Thoracic aorta (tissue), 2 donors: ENCODE measurements around the gene BRPF3. TPM values are rescaled to one million over a fixed set of nuclear protein-coding genes. Genes with fewer than 3 reads are reported as not detected.

Experiments
- ATAC-seq: fragments of 150-250 bp; one replicate; pipeline ENCODE4 v1.8.0; 2017; ENCODE audit warnings: low read depth; ENCODE audit not compliant: insufficient number of reproducible peaks, low FRiP score
- DNase-seq: peaks from one replicate; pipeline ENCODE4 v3.0.0-alpha.2; 2020; ENCODE audit warnings: low spot score
- H3K27ac ChIP-seq, 2 donors: fragments of 200-600 bp; sonication (generic); 1 replicate in 1 of 2; 2 replicates in 1 of 2; pipeline ENCODE4 v1.5.1; 2016; ENCODE audit warnings: mild to moderate bottlenecking in 2 of 2, moderate library complexity in 2 of 2
- H3K27me3 ChIP-seq: fragments of 200-600 bp; sonication (generic); replicated peaks from 2 replicates; pipeline ENCODE4 v1.6.0; 2016; ENCODE audit warnings: mild to moderate bottlenecking; ENCODE audit not compliant: insufficient read depth
- H3K36me3 ChIP-seq: fragments of 200-600 bp; sonication (generic); one replicate; pipeline ENCODE4 v1.5.1; 2016
- H3K4me1 ChIP-seq, 2 donors: fragments of 200-600 bp; sonication (generic); 1 replicate in 1 of 2; 2 replicates in 1 of 2; pipeline versions ENCODE4 v1.5.1 to v1.6.0; 2016; ENCODE audit warnings: low read depth in 2 of 2, mild to moderate bottlenecking in 1 of 2; ENCODE audit not compliant: control insufficient read depth in 1 of 2
- H3K4me3 ChIP-seq: fragments of 200-600 bp; sonication (generic); 2 replicates; pipeline ENCODE4 v1.5.1; 2016; ENCODE audit warnings: mild to moderate bottlenecking
- H3K9me3 ChIP-seq: fragments of 200-600 bp; sonication (generic); 2 replicates; pipeline ENCODE4 v1.5.1; 2016
- CTCF ChIP-seq: fragments of 200-600 bp; sonication (generic); IDR thresholded peaks from one replicate; pipeline ENCODE4 v1.5.1; 2019; ENCODE audit warnings: antibody characterized with exemption
- total RNA-seq, 2 donors: library from RNA; depleted of rRNA; stranded (reverse); fragments of >200 nt; gene quantifications; one replicate each; pipeline versions ENCODE4 v1.1.0 to v1.2.3, GENCODE V29; 2016

Gene BRPF3
- total RNA-seq, 2 donors from 2014 or later, result 23.2 to 29.2 TPM

- no peak for DNase-seq
Observed at GRCh38 chr6:36177166-36177565, 19.4 kb upstream of the BRPF3 start.

DNA sequence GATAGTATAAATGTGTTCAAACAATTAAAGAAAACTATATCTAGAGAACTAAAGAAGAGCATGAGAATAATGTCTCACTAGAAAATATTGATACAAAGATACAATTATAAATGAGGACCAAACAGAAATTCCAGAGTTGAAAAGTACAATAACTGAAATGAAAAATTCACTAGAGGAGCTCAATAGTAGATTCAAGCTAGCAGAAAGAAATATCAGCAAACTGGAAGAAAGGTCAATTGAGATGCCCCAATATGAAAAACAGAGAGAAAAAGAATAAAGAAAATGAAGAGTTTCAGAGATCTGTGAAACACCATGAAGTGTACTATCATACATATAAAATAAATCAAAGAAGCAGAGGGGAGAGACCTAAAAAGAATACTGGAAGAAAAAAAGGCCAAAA is 18.0 kb upstream of the BRPF3 start:
- no peak for DNase-seq
- Histone ChIP-seq H3K27me3 (no peaks in the 10 kb centered on the region), H3K9me3 (peaks cover 8% of the 10 kb centered on the region), H3K36me3 (no peaks in the 10 kb centered on the region), H3K4me1 (no peaks in the 10 kb centered on the region), H3K4me3 (no peak overlapping the region), H3K27ac (no peak overlapping the region)
- no peak for TF ChIP-seq CTCF
- no peak for ATAC-seq

More at GRCh38 chr6:36177166-36177565, 19.4 kb upstream of the BRPF3 start:
- Histone ChIP-seq H3K27me3 (no peaks in the 10 kb centered on the region), H3K36me3 (no peaks in the 10 kb centered on the region), H3K4me3 (no peak overlapping the region), H3K9me3 (peaks cover 8% of the 10 kb centered on the region), H3K27ac (no peak overlapping the region), H3K4me1 (no peaks in the 10 kb centered on the region)
- ATAC-seq, result no peak
- TF ChIP-seq CTCF, result no peak

- no peak for TF ChIP-seq CTCF
- Histone ChIP-seq H3K9me3 (peaks cover 8% of the 10 kb centered on the region), H3K27ac (no peak overlapping the region), H3K36me3 (no peaks in the 10 kb centered on the region), H3K4me3 (no peak overlapping the region), H3K4me1 (no peaks in the 10 kb centered on the region), H3K27me3 (no peaks in the 10 kb centered on the region)
- ATAC-seq, result no peak
- DNase-seq, result no peak
Observed at GRCh38 chr6:36180126-36180525, 16.4 kb upstream of the BRPF3 start.

GRCh38 chr6:36184311-36184710 is 12.2 kb upstream of the BRPF3 start:
- Histone ChIP-seq H3K9me3 (no peaks in the 10 kb centered on the region), H3K4me1 (no peaks in the 10 kb centered on the region), H3K36me3 (no peaks in the 10 kb centered on the region), H3K27me3 (no peaks in the 10 kb centered on the region), H3K4me3 (no peak overlapping the region), H3K27ac (no peak overlapping the region)
- TF ChIP-seq CTCF, result no peak
- DNase-seq (no peak), ATAC-seq (no peak)

GRCh38 chr6:36186199-36186598 is 10.3 kb upstream of the BRPF3 start:
- Histone ChIP-seq H3K27ac (no peak overlapping the region), H3K9me3 (no peaks in the 10 kb centered on the region), H3K27me3 (no peaks in the 10 kb centered on the region), H3K4me1 (no peaks in the 10 kb centered on the region), H3K36me3 (no peaks in the 10 kb centered on the region), H3K4me3 (no peak overlapping the region)
- DNase-seq, result no peak
- no peak for ATAC-seq
- no peak for TF ChIP-seq CTCF
